ENCODE results near the gene PPP1CC. TPM values are rescaled to one million over a fixed set of nuclear protein-coding genes. Genes with fewer than 3 reads are reported as not detected.

PPP1CC gene
- total RNA-seq, 1 experiment from 2014 or later = 321 TPM

- TF ChIP-seq USF2 (CRISPR knock-in tag; IDR thresholded peaks at IDR 0.05) (no peak; the same call in 1 of the 2 replicates), ZNF219 (CRISPR knock-in tag; IDR thresholded peaks at IDR 0.05; ENCODE audit: borderline replicate concordance) (no peak), AR (CRISPR knock-in tag; IDR thresholded peaks at IDR 0.05) (no peak), RELA (CRISPR knock-in tag; IDR thresholded peaks at IDR 0.05; ENCODE audit: borderline replicate concordance) (no peak), ARID4B (CRISPR knock-in tag; IDR thresholded peaks at IDR 0.05; ENCODE audit: borderline replicate concordance) (peak; percentile 52; the same call in 1 of the 2 replicates), MLX (CRISPR knock-in tag; IDR thresholded peaks at IDR 0.05) (no peak), ATF1 (CRISPR knock-in tag; IDR thresholded peaks at IDR 0.05) (no peak), ZNF416 (CRISPR knock-in tag; IDR thresholded peaks at IDR 0.05) (no peak), ZMAT4 (CRISPR knock-in tag; IDR thresholded peaks at IDR 0.05) (no peak), MYBL2 (CRISPR knock-in tag; IDR thresholded peaks at IDR 0.05) (peak; percentile 62), PRDM15 (CRISPR knock-in tag; IDR thresholded peaks at IDR 0.05) (no peak), ZNF671 (CRISPR knock-in tag; IDR thresholded peaks at IDR 0.05) (no peak), FOXK1 (CRISPR knock-in tag; IDR thresholded peaks at IDR 0.05) (peak; percentile 87; the same call in 1 of the 2 replicates), ZNF281 (CRISPR knock-in tag; IDR thresholded peaks at IDR 0.05) (0 out of 2 replicates have a peak, but pooled peaks have one; percentile 82), SOX15 (CRISPR knock-in tag; IDR thresholded peaks at IDR 0.05) (no peak), NR1H2 (CRISPR knock-in tag; IDR thresholded peaks at IDR 0.05) (no peak), FOXP4 (CRISPR knock-in tag; IDR thresholded peaks at IDR 0.05) (peak; percentile 57; the same call in 1 of the 2 replicates), FOXP1 (CRISPR knock-in tag; IDR thresholded peaks at IDR 0.05; ENCODE audit: borderline replicate concordance) (peak; percentile 57; the same call in 1 of the 2 replicates), KAT7 (CRISPR knock-in tag; IDR thresholded peaks at IDR 0.05; ENCODE audit: borderline replicate concordance) (0 out of 2 replicates have a peak, but pooled peaks have one; percentile 54)
Observed at GRCh38 chr12:110742718-110743570, at the start of gene PPP1CC (continued).
